ENCODE results near the gene CCR9.

CCR9 gene

DNA sequence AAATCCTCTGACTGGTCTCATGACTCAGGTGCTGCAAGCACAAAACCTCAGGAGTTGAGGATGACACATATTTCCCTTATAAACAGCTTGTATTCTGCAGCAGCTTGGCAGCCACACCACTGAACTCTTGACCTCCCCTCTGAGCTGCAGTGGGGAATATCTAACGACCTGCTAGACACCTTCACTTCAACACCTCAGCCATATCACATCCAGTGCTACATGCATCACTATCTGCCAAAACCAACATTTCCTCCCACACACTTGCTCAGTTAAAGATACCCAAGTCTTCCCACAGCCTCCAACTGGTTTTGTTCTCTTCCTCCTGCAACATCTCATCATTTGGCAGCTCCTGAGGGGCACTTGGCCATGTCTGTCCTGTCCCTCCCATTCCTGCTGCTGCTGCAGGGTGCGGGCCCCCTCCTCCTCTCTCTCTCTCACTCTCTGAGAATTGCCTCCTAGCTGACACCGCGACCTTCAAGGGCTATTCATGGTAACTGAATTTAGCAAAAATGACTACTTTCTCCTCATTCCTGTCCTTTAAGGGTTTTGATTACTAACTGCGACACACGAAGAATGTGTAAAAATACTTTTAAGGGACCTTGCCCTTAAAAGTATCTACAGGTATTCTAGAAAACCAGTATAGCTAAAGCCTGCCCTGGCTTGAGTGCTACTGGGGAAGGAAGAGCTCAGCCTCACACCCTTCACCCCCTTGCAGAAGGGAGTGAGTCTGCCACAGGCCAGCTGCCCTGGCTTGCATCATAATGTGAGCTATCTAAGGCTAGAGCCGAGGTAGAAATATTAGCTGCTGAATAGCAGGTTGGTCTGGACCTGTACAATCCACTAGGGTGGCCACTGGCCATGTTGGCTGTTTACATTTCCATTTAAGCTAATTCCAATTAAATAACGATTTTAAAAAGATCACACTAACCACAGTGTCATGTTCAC lies 5.0 kb upstream of the CCR9 start:
- no peak overlapping the region for H3K27ac ChIP-seq
- no peak for DNase-seq (ENCODE audit: low spot score)
- no peak overlapping the region for H3K4me3 ChIP-seq
- TF ChIP-seq, protein P1, sequence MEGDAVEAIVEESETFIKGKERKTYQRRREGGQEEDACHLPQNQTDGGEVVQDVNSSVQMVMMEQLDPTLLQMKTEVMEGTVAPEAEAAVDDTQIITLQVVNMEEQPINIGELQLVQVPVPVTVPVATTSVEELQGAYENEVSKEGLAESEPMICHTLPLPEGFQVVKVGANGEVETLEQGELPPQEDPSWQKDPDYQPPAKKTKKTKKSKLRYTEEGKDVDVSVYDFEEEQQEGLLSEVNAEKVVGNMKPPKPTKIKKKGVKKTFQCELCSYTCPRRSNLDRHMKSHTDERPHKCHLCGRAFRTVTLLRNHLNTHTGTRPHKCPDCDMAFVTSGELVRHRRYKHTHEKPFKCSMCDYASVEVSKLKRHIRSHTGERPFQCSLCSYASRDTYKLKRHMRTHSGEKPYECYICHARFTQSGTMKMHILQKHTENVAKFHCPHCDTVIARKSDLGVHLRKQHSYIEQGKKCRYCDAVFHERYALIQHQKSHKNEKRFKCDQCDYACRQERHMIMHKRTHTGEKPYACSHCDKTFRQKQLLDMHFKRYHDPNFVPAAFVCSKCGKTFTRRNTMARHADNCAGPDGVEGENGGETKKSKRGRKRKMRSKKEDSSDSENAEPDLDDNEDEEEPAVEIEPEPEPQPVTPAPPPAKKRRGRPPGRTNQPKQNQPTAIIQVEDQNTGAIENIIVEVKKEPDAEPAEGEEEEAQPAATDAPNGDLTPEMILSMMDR (IDR thresholded peaks at IDR 0.05), result no peak

DNA sequence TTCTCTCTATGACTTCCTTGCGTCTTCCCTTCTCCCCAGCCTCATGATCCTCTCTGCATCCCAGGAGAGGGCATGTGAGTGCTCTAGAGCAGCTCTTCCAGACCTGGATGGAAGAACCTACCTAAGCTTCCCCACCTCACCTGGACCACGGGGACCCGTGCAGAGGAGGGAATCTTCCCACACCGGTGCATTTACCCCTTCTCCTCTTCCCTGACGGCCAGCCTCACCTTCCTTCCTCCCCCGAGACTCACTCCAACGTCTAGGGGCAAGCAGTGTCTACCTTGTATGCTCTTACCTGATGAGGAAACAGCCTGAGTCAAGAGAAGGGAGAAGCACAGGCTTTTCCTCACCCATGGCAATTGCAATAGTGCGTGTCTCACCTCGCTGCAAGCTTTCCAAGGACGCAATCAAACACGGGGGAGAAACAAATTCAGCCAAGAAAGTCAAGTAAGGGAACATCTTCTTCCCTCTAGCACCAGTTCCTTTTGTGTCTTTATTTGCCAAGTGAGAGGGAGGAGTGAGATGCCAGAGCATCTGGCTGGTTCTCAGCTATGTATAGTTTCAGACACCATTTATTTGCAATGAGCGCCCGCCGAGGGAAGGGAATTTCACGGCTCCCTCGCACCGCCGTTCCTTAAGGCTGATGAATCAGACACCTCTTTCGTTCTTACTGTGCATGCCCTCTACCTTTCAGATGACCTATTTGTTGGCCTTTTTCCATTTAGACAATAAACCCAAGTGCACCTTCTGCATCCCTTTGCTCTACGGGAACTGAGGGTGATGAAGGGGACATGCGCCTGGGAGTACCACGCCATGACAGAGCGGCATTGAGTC lies 1.8 kb upstream of the CCR9 start:
- TF ChIP-seq, protein P1 (IDR thresholded peaks at IDR 0.05), result no peak
- H3K27ac ChIP-seq, result no peak overlapping the region
- no peak for DNase-seq (ENCODE audit: low spot score)

DNA sequence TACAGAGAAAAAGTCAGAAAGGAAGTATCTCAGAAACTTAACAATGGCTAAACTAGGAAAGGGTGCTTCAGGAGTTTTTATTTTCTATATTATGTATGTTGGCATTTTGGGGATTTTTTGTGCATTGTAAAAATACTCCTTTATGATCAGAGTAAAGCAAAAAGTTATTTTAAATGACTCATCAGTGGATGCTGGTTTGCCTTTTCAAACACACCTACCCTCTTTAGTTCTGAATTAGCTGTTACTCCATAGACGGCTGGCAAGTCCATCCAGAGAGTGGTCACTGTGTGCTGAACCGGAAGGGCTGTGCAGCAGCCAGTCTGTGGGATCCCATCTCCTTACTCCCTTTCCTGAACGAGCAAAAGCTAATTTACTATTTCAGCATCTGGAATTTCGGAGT lies 942 bp downstream of the CCR9 start:
- no peak overlapping the region for H3K27ac ChIP-seq
- TF ChIP-seq, protein P1 (IDR thresholded peaks at IDR 0.05), result no peak
- DNase-seq (ENCODE audit: low spot score), result no peak
- H3K4me3 ChIP-seq, result no peak overlapping the region

More for the DNA sequence above, 1.8 kb upstream of the CCR9 start:
- H3K4me3 ChIP-seq, result no peak overlapping the region

DNA sequence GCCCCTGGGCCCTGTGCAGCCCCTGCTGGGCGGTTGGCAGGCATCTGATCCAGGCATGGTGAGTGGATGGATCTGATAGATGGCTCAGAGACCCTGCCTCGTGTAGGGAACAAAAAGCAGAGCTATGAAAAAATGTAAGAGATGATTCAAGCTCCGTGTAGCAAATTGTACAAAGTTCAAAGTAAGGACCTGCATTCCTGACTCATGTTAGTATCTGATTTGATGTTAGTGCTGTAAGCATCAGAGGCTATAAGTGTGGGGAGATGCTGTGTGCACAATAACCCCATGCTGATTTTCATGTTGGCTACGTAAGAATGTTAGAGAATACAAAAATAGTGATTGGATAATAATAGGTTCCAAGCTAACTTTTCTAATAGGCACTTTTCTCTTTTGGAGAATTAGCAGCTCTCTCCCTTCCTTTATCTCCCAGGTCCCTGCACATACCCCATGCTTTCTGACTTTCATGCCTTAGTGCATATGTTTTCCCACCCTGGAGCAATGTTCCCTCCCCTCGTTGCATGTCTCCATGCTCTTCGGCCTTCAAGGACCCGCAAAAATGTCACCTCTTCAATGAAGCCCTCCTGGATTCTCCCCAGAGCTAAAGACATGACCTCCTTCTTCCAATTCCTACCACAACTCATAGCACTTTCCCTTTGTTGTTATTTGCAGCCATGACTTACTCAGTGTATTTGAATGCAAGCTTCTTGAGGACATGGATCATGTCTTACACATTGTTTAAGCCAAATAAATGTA lies 1.6 kb downstream of the CCR9 start:
- Histone ChIP-seq H3K27ac (no peak overlapping the region), H3K4me3 (no peak overlapping the region)
- TF ChIP-seq, protein P1 (IDR thresholded peaks at IDR 0.05), result no peak
- DNase-seq (ENCODE audit: low spot score), result no peak

DNA sequence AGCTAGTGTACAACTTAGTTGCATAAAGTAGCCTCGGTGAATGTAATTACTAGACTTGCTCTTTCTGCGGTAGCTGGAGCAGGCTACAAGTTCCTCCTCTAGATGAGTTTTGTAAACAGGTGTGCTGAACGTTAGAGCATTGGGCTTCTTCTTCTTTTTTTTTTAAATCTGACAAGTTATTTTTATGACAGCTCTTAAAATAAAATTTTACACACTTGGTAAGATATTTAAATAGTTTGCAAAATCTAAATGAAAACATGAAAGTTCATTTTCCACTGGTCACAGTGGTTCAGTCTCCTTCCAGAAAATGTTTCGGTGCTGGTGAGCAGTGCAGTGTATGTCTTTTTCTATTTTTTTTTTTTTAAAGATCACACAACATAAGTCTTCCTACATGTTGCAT lies 3.0 kb downstream of the CCR9 start:
- TF ChIP-seq, protein P1 (IDR thresholded peaks at IDR 0.05), result no peak
- Histone ChIP-seq H3K27ac (no peak overlapping the region), H3K4me3 (no peak overlapping the region)
- no peak for DNase-seq (ENCODE audit: low spot score)

DNA sequence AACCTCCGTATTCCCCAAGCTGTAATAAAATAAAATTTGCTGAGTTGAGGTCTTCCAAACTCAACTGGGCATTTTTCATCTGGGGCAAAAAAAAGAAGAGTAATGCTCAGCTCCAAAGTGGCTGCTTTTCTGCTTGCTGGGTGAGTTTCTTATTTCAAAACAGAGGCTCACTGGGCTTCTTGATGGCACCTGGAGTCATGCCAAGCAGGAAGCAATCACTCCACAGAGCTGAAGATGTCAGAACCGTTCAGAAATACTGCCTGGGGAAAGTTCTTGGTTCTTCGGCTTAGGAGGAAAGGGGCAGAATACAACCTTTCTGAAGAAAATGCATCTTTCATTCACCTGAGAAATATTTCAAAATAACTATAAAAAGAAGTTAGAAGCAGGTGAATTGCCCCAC lies 4.1 kb downstream of the CCR9 start:
- Histone ChIP-seq H3K4me3 (no peak overlapping the region), H3K27ac (no peak overlapping the region)
- TF ChIP-seq, protein P1 (IDR thresholded peaks at IDR 0.05), result no peak
- no peak for DNase-seq (ENCODE audit: low spot score)

Measured in coronary artery (tissue), 2 donors.